Stimulated activated CD4-positive, alpha-beta T cell treated with anti-CD3 and anti-CD28 coated beads, Interleukin-15, amount 100 ng/mL, for 1 hour (primary cell): ENCODE measurements around the gene PAWR.
A peak's percentile ranks its signal among the peaks of the same experiment; 100 is the strongest.

Experiments used
- DNase-seq, 2 donors: peaks; one replicate each; pipeline ENCODE4 v3.0.0-alpha.2; 2020; ENCODE audit warnings: low read depth in 1 of 2, low spot score in 1 of 2

Gene PAWR, protein sequence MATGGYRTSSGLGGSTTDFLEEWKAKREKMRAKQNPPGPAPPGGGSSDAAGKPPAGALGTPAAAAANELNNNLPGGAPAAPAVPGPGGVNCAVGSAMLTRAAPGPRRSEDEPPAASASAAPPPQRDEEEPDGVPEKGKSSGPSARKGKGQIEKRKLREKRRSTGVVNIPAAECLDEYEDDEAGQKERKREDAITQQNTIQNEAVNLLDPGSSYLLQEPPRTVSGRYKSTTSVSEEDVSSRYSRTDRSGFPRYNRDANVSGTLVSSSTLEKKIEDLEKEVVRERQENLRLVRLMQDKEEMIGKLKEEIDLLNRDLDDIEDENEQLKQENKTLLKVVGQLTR

DNA sequence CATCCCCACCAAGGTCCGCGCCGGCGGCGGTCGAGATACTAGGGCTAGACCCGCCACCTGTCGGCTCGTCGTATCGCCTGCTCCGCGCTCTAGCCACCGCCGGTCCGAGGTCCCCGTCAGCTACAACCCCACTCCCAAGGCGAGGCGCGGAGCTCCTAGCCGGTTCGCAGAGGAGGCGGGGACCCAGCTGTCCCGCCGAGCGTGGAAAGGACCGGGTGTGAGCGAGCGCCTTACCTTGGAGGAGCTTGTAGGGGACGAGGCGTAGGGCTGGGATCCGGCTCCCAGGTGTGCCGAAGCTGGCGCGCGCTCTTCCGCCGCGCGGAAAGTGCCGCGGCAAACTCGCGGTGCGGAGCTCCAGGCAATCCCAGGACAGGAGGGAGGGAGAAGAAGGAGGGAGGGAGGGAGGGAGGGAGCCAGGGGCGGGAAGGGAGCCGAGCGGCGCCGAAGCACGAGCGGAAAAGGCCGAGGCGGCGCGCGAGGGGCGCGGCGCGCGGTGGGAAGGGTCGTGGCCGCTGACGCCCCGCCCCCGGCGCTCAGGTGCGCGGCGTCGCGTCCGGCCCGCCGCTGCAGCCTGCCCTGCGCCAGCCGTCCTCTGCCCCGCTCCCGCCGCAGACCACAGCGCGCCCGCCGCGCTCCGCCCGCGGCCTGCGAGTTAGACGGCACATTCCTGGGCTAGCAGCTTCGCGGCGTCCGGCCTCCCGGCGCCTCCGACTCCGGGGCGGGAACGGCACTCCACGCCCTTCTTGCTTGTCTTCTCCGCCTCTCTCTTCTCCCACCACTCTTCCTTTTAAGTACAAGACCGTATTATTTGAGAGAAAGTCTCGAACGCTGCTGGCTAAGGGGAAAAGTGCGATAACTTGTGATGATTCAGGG lies at the start of gene PAWR:
Gene PAWR, minus strand, starts transcription at position 327 of the 873 bp plus-strand sequence. CDS start 720 bp downstream, outside the sequence.
- peak in 1 of 2 donors; percentile 3 for DNase-seq

DNA sequence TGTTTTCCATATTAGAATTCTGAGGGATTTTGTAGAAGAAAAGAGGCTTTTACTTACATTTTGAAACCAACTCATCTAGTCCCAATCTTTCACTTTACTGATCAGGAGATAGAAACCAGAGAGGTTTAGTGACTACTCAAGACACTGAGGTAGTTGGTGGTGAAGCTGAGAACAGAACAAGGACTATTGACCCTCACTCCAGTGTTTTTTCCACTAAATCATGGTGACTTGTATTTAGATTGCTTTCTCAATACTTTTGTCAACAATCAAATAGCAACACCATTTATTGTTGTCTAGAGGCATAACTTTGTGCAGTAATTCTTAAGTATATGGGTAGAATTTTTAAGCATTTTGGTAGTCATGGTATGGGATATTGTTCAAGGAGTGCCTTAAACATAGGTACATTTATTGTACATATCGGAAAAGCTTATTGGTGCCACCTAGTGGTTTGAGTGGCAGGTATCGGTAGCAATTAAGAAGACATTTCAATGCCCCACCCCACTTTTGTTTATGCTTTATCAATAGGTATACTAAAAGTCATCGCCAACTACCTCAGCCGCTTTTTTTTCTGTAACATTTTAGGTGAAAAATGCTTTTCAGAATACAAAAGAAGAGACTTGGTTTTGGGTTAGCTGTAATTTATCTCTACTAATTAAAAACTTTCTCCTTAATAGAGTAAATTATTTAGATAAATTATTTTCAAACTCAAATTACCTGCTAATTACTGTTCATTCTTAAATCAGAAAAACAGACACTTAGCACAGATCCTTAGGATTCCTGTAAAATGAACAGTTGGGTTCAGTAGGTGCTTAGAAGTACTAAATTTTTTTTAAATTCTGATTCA lies 47.3 kb upstream of the PAWR start:
- DNase-seq = no peak

DNA sequence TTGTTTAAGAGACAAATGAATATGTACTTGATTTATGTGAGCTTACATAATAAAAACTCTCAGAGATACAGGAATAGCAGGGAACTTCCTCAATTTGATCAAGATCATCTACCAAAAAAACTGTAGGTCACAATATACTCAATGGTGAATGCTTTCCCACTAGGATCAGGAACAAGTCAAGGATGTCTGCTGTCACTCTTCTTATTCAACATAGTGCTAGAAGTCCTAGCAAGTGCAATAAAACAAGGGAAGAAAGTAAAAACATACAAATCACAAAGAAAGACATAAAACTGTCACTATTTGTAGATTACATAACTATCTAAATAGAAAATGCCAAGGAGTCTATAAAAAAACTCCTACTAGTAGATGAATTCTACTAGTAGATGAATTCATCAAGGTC lies 41.9 kb upstream of the PAWR start:
- DNase-seq = no peak

DNA sequence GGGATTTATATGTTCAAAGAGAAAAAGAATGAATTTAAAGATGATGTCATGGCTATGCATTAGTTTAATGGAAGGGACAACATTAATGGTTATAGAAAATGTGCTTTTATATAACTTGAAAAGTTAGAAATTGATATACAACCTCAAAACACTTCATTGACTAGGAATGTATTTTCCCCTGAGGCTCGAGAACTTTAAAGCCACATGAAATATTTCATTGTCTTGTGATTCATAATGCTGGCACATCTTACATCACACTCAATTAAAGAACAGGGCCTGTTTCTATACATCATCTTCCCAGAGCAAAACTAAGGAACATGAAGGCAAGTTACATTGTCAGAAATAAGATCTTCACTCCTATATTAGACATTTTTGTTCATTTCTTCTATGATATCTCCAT lies 35.2 kb upstream of the PAWR start:
- no peak for DNase-seq

DNA sequence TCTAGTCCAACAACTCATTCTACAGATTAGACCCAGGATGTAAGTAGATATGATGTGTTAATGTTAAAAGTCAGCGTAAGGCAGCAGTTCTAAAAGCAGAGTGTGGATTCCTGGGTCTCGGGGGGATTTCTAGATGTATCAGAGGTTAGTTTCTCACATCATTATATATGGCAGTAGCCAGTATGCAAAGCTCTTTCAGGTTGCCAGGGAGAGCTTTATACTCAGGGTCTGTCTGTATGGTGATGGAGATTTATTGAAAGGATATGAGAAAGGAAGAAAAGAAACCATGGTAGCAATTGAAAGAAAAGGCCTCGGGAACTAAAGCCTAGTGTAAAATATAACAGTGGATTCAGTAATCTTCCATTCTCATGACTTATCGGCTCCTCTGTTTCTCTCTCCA lies 26.2 kb upstream of the PAWR start:
- DNase-seq = no peak

DNA sequence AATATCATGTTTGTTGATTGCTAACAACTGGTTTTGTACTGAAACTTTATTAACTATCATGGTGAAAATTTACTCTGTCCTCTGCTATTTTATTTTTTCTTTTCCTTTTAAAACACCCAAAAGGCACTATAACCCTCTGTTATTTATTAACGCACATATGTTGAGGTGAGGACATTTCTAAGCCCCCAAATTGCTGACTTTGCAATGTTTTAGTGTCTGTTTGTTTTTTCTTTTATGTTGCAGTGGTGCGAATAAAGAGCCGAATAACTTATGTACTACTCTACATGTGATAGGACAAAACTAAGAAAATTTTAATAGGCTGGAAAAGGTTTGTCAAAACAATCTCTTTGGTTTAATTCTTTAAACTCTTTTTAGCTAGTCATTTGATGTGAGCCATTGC lies 24.5 kb upstream of the PAWR start:
- DNase-seq = no peak

DNA sequence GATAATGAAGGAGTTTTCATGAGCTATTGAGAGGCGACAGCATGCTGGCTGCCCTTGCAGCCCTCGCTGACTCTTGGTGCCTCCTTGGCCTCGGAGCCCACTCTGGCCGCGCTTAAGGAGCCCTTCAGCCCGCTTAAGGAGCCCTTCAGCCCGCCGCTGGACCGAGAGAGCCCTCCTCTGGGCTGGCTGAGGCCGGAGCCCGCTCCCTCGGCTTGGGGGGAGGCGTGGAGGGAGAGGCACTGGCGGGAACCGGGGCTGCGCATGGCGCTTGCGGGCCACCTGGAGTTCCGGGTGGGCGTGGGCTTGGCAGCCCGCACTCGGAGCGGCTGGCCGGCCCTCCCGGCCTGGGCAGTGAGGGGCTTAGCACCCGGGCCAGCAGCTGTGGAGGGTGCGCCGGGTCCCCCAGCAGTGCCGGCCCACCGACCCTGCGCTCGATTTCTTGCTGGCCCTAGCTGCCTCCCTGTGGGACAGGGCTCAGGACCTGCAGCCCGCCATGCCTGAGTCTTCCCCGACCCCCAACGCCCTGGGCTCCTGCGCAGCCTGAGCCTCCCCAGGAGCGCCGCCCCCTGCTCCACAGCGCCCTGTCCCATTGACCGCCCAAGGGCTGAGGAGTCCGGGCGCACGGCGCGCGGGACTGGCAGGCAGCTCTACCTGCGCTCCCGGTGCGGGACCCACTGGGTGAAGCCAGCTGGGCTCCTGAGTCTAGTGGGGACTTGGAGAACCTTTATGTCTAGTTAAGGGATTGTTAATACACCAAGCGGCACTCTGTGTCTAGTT lies 20.1 kb upstream of the PAWR start:
- no peak for DNase-seq

DNA sequence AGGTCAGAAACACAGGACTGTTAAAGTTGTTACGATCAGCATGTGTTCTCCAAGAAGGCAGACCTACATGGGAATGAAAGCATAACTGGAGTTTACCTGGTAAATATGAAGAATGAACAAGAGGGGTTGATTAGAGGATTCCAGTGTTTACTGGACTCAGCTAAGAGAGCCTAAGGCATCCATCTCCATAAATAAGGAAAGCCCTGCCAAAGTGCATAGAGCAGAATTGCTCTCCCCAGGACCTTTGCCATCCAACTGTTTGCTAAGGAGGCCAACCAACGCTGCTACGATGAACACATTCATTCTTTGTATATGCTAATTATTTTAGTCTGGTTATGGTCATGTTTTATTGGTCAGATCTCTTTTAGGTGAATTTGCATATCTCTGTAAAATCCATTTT lies 17.1 kb upstream of the PAWR start:
- no peak for DNase-seq

DNA sequence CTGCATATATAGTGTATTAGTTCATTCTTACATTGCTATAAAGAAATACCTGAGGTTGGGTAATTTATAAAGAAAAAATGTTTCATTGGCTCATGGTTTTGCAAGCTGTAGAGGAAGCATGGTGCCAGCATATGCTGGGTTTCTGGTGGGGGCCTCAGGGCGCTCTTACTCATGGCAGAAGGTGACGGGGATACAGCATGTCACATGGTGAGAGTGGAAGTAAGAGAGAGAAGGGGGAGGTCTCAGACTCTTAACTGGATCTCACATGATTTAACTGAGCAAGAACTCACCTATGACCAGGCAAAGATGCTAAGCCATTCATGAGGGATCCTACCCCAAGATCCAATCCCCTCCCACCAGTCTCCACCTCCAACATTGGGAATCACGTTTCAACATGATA lies 15.9 kb upstream of the PAWR start:
- DNase-seq = no peak

DNA sequence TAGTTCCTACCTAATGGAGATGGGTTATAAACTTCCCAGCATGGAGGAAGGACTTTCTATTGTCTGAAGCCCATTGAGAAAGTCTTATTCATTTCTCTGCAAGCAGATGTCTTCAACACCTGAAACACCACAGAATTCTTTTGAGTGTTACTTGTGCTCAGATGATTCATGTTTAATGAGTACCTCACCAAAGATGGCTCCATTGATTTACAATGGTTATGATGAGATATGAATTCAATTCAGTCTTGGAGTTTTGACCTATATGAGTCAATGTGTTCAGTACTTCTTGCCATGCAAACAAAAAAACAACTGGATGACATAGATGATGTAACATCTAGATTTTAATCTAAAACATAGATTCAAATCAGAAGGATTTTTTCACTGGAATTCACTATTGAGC lies 15.4 kb upstream of the PAWR start:
- DNase-seq = no peak

DNA sequence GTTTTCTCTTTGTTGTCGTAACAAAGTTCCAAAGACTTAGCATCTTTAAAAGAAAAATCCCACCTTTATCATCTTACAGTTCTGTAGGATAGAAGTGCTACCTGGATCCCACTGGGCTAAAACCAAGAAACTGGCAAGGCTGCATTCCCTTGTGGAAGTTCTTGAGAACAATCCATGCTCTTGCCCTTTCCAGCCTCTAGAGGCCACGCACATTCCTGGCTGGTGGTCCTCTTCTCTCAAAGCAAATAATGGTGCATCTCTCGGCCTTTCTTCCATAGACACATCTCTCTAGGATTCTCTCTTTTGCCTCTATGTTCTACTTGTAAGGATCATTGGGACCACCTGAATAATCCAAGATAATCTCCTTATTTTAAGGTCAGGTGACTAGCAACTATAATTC lies 8.2 kb upstream of the PAWR start:
- DNase-seq = no peak

DNA sequence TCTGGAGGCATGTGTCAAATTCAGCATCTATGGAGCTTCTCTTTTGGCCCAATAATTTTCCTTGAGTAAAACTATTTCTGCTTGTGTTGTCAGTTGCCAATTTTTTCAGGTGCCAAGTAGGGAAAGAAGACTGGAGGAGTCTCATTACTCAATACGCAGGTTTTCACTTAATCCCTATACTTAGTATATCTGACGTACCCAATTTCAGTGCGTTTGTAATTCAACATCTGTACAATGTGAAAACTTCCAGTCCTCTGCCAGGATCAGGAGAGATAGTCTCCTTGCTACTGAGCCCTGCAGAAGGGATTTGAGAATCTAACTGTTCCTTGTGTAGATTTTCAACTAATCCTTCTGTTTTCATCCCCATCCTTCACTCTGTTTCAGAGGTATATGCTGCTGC lies 5.7 kb upstream of the PAWR start:
- DNase-seq = no peak

DNA sequence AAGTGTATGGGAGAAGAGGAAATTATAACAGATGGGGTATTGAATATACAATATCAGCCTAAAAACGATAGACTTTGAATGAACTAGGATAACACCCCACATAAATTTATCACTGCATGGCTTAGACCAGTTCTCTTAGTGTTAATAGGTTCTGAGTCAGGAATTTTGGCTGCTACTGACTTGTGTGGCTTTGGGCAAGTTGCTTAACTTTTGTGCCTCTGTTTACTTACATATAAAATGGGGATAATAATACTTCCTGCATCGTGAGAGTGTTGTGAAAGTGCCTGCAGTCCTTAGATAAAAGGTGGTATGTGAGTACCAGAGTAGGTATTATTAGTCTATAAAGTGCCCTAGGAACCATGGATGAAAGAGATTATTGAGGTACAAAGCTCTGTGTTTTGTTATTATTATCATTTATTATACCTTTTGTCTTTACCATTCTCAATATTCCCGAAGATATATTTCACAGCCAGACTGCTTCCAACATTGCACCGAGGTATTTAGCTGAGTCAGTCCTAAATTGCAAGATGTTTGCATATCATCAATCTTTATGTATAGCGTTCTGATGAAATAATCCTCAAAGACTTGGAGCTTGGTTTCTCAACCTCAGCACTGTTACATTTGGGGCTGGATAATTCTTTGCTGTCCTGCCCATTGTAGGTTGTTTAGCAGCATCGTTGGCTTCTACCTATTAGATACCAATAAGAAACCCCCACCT lies 2.3 kb upstream of the PAWR start:
- DNase-seq = no peak

DNA sequence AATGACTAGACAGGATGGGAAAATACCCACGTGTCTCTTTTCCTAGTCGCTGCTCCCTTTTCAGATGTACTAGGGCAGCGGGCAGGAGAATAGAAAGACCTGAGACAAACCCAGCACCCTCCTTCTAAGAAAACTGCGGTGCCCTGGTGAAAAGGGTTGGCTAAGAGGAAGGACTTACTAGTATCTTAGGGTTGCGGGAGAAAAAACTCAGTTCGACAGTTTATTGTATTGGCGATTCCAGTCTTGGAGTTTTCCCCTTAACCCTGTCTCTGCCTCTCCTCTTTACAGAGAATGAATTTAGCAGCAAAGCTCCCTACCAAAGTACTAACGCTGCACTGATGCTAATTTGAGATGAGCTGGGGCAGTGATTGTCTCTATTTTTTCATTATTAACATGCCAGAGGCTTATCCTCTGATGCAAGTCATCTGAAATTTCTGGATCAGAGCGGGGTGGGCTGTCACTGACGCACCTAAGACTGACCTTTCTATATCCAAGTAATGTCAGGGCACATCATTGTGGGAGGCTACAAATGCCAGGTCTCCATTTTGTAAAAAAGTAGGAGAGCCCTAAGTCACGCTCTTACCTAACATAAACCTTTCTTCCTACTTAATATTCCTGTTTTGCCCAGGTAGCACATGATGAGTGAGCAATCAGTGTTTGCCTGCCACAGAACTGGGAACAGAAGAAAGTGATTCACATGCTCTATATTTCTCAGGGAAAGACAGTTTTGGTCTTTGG lies 916 bp upstream of the PAWR start:
- DNase-seq = no peak

DNA sequence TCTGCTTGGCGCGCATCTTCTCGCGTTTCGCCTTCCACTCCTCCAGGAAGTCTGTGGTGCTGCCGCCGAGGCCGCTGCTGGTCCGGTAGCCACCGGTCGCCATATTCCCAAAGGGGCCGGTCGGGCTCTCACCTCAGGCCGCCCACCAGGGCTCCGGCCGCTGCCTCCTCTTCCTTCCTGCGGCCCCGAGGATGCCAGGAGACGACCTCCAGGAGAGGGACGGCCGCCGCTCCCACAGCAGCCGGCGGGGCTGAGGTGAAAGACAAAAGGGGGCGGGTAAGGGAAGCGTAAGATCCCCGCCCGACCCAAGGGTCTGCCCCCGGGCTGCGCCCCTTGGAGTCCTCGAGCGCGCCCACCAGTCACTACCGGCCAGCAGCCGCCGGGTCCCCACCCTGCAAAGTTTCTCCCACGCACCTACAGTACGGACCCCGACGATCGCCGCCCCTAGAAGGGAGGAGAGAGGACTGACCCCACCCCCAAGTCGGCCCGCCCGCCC lies 574 bp downstream of the PAWR start:
- DNase-seq = no peak

DNA sequence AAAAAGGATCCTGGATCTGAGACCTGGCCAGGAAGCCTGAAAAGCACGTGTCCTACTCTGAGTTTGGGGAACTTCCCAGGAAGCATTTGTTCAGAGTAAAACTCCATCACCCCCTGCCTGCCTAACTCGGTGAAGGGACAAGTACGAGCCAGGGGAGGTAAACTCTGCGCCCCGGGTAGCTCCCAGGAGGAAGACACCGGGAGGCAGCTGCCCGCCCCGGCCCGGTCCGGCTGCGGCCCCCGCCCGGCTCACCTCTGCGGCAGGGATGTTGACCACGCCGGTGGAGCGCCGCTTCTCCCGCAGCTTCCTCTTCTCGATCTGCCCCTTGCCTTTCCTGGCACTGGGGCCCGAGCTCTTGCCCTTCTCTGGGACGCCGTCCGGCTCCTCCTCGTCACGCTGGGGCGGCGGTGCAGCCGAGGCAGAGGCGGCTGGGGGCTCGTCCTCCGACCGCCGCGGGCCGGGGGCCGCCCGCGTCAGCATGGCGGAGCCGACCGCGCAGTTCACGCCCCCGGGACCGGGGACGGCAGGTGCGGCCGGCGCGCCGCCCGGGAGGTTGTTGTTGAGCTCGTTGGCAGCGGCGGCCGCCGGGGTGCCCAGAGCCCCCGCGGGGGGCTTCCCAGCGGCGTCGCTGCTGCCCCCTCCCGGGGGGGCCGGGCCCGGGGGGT lies 1.2 kb downstream of the PAWR start:
- no peak for DNase-seq

DNA sequence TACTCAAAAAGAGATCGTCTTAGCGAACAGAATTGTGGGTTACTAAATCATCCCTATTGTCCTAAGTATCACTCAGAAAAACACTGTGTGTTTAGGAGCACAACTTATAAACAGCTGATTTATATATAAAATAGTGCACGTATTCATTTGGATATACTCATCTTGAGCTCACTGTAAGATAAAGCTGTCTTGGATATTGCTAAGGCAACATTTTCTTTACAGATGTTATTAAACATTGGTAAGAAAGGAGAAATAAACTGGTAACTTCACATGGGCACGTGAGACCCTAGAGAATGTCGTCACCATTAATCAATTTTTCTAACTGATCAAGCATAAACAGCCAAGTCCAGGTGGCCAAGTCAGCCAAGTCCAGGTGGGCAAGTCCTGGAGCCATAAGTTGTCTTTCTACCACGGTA lies 1.7 kb downstream of the PAWR start:
- DNase-seq = no peak

DNA sequence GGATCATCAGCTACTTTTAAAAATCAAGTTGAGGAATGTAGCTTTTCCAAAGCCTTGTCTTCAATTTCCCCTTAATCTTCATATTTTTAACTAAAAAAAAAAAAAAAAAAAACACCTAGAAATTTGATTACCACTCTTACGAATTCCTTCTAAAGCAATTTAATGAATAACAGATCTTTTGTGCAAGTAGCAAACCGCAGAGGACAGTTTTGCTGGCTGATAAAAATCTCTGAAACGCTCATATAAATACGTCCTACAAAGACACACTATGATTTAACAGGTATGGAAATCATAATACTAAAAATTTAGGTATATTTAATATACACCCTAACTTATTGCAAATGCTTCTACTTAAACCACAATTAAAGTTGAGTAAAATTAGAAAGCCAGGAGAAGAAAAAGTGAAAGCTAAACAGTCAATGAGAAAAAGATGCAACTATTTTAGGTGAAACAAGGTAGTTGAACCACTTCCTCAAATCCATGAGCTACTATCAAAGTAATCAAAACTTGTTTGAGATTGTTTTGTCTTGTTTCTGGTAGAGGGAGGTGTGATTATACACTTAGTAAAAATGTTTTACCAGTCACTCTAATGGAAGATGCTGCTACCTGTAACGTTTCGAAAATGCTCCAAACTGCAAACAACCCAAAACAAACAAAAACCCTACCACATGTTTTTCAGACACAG lies 2.2 kb downstream of the PAWR start:
- no peak for DNase-seq
